Urinary bladder (tissue), 4 donors: Measurements from ENCODE around the gene ALG13. TPM values are rescaled to one million over a fixed set of nuclear protein-coding genes. Genes with fewer than 3 reads are reported as not detected.
"Not testable (repeated sequence)": the region's sequence is repeated elsewhere in the genome, so short reads cannot be mapped to it uniquely, and the experiment has no call there.

Source experiments
- DNase-seq: peaks from one replicate; pipeline ENCODE4 v3.0.0-alpha.2; 2015; ENCODE audit errors: extremely low spot score
- H3K27ac ChIP-seq: one replicate; pipeline ENCODE4 v1.5.1; 2013; ENCODE audit warnings: low read depth, mild to moderate bottlenecking, moderate library complexity
- H3K36me3 ChIP-seq: one replicate; pipeline ENCODE4 v1.6.1; 2013; ENCODE audit warnings: mild to moderate bottlenecking, moderate library complexity; ENCODE audit not compliant: insufficient read depth
- H3K4me1 ChIP-seq: one replicate; pipeline ENCODE4 v1.6.1; 2013; ENCODE audit warnings: mild to moderate bottlenecking, moderate library complexity; ENCODE audit not compliant: insufficient read depth
- H3K4me3 ChIP-seq: one replicate; pipeline ENCODE4 v1.5.1; 2013; ENCODE audit warnings: low read depth, low read length
- WGBS: extraction: QIAGEN DNeasy Blood & Tissue Kit; methylation state at CpG from one replicate; pipeline ENCODE4 v1.1.7; 2013; 5-methylcytosine and 5-hydroxymethylcytosine counted together
- polyA plus RNA-seq: library from polyadenylated mRNA; stranded (reverse); fragments of 200-250 nt; gene quantifications from one replicate; pipeline ENCODE4 v1.2.3, GENCODE V29; 2013
- total RNA-seq: library from RNA; depleted of rRNA; stranded (reverse); fragments of >200 nt; gene quantifications from one replicate; pipeline ENCODE4 v1.2.3, GENCODE V29; 2014
- donor health status: healthy with polysubstance abuse.
- donor health status: healthy.

The ALG13 gene
- total RNA-seq (90.7 TPM), polyA plus RNA-seq (27.7 TPM)

- Histone ChIP-seq H3K4me3 (peak within 1 kb of the TSS; percentile 53), H3K27ac (peak within 1 kb of the TSS; percentile 97), H3K36me3 (no peaks in the 10 kb centered on the region), H3K4me1 (no peaks in the 10 kb centered on the region)
- under 1% methylated on average over 69 of the region's 69 CpGs for WGBS
- DNase-seq = peak; percentile 75
Measured at GRCh38 chrX:111680988-111681779, at the start of gene ALG13. Gene ALG13, plus strand, starts transcription at chrX:111681170. Its CDS starts 49 bp downstream, at chrX:111681219.

DNA sequence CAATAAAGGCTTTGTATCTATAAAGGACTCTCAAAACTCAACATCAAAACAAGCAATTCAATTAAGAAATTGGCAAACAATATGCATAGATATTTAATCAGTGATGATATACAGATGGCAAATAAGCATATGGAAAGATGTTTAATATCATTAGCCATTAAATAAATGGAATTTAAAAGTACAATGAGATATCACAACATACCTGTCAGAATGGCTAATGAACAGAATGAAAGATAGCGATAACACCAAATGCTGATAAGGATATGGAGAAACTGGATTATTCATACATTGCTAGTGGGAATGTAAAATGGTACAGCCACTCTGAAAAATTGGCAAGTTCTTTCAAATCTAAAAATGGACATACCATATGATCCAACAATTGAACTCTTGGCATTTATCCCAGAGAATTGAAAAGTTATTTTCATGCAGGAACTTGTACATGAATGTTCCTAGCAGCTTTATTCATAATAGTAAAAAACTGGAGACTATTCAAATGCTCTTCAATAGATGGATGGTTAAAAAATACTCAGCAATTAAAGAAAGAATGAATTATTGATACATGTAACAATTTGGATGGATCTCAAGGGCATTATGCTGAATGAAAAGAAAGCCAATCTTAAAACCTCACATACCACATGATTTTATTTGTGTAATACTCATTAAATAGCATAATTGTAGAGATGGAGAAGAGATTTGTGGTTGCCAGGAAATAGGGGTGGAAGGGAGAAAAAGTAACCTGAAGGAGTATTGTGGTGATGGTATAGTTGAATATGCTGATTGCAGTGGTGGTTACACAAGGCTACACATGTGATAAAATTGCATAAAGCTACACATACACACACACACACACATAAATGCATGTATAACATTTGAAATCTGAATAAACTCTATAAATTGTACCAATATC is 45.9 kb upstream of the ALG13 start:
- 85% methylated on average over 1 of the region's 1 CpG for WGBS

GRCh38 chrX:111641969-111642368 is 39.0 kb upstream of the ALG13 start:
- no peak for DNase-seq
- Histone ChIP-seq H3K27ac (no peak overlapping the region), H3K4me3 (no peak overlapping the region), H3K4me1 (no peaks in the 10 kb centered on the region), H3K36me3 (no peaks in the 10 kb centered on the region)
- WGBS = 90% methylated on average over 3 of the region's 3 CpGs

More for the DNA sequence above, 45.9 kb upstream of the ALG13 start:
- Histone ChIP-seq H3K4me1 (no peaks in the 10 kb centered on the region), H3K36me3 (no peaks in the 10 kb centered on the region), H3K4me3 (no peak overlapping the region), H3K27ac (no peak overlapping the region)
- no peak for DNase-seq

DNA sequence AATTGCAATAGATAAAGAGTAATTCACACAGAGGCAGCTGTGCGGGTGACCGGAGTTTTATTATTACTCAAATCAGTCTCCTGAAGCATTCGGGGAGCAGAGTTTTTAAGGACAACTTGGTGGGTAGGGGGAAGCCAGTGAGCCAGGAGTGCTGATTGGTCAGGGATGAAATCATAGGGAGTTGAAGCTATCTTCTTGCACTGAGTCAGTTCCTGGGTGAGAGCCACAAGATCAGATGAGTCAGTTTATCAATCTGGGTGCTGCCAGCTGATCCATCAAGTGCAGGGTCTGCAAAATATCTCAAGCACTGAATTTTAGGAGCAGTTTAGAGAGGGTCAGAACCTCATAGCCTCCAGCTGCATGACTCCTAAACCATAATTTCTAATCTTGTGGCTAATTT is 35.8 kb upstream of the ALG13 start:
- not testable (repeated sequence) for H3K36me3 ChIP-seq, H3K27ac ChIP-seq, H3K4me3 ChIP-seq, DNase-seq, H3K4me1 ChIP-seq
- WGBS = 71% methylated on average over 3 of the region's 3 CpGs

- no peak for DNase-seq
- Histone ChIP-seq H3K4me1 (no peaks in the 10 kb centered on the region), H3K4me3 (no peak overlapping the region), H3K36me3 (no peaks in the 10 kb centered on the region), H3K27ac (no peak overlapping the region)
Measured at GRCh38 chrX:111645607-111646006, 35.4 kb upstream of the ALG13 start.

DNA sequence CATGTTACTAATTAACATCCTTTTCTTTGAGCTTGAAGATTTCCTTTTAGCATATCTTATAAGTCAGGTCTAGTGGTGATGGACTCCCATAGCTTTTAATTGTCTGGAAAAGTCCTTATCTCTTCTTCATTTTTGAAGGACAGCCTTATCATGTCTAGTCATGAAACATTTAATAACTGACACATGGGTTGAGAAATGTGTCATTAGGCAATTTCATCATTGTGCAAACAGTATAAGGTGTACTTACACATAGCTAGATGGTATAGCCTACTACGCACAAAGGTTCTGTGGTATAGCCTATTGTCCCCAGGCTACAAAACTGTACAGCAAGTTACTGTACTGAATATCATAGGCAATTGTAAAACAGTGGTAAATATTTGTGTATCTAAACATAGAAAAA is 34.5 kb upstream of the ALG13 start:
- no peak for DNase-seq
- WGBS = 94% methylated on average over 1 of the region's 1 CpG
- no peak overlapping the region for H3K4me3 ChIP-seq
- H3K4me1 ChIP-seq = no peaks in the 10 kb centered on the region
- H3K27ac ChIP-seq = no peak overlapping the region
- no peaks in the 10 kb centered on the region for H3K36me3 ChIP-seq

GRCh38 chrX:111648802-111649201 is 32.2 kb upstream of the ALG13 start:
- Histone ChIP-seq H3K4me1 (no peaks in the 10 kb centered on the region), H3K36me3 (no peaks in the 10 kb centered on the region), H3K4me3 (no peak overlapping the region), H3K27ac (no peak overlapping the region)
- WGBS = 95% methylated on average over 3 of the region's 3 CpGs
- no peak for DNase-seq

DNA sequence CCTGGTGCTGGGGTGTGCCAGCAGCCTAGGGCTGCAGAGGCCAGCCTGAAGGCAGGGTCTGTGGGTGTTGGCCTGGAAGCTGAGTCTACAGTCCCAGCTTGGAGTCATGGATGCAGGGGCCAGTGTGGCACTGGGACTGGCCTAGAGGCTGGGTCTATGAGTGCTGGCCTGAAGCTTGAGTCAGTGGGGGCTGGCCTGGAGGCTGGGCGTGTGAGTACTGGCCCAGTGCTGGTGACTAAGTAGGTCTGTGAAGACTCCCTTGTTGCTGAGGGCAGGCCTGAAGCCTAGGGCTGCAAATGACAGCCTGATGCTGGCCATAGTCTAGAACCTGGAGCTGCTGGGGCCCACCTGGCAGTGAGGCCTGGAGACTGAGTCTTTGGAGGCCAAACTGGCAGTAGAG is 31.3 kb upstream of the ALG13 start:
- Histone ChIP-seq H3K4me3 (no peak overlapping the region), H3K36me3 (no peaks in the 10 kb centered on the region), H3K27ac (no peak overlapping the region), H3K4me1 (no peaks in the 10 kb centered on the region)
- DNase-seq = no peak
- 88% methylated on average over 1 of the region's 1 CpG for WGBS

DNA sequence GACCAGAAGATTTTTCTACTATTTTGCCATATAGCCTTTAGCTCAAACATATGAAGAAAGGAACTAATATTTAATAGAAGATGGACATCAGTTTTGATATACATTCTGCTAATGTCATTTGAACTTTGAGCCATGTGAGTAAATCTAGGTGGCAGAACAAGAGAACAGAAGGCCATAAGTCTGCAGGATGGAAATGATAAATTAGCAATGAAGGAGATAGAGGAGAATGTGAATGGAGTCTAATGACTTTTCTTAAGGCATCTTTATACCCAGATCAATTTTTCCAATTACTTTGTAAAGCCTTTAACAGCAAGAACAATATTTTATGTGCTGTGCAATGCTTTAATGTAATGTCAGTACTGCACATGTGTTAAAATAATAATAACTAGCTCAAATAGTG is 30.1 kb upstream of the ALG13 start:
- Histone ChIP-seq H3K4me3 (no peak overlapping the region), H3K27ac (no peak overlapping the region), H3K4me1 (no peaks in the 10 kb centered on the region), H3K36me3 (no peaks in the 10 kb centered on the region)
- no peak for DNase-seq

DNA sequence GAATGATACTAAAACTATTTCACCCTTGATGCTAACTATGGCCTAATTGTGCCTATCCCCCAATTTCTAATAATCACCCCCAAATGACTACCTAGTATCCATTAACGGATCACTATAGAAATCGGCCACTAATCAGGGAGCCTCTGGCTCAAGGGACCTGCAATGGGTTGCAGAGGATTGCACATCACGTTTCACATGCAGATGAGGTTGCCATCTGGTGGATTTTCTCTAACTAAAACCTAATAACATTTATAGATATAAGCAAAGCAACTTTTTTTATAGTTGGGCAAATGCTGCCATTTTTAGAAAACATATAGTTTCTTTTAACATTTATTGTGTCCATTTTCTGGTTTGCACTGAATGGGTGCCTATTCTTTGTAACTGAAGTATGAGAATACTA is 28.3 kb upstream of the ALG13 start:
- Histone ChIP-seq H3K4me1 (no peaks in the 10 kb centered on the region), H3K27ac (no peak overlapping the region), H3K4me3 (no peak overlapping the region), H3K36me3 (no peaks in the 10 kb centered on the region)
- 30% methylated on average over 3 of the region's 3 CpGs for WGBS
- no peak for DNase-seq

- DNase-seq = no peak
- 100% methylated on average over 1 of the region's 1 CpG for WGBS
- no peak overlapping the region for H3K27ac ChIP-seq
- H3K4me1 ChIP-seq = no peaks in the 10 kb centered on the region
- no peaks in the 10 kb centered on the region for H3K36me3 ChIP-seq
- H3K4me3 ChIP-seq = no peak overlapping the region
Measured at GRCh38 chrX:111661241-111661640, 19.7 kb upstream of the ALG13 start.

DNA sequence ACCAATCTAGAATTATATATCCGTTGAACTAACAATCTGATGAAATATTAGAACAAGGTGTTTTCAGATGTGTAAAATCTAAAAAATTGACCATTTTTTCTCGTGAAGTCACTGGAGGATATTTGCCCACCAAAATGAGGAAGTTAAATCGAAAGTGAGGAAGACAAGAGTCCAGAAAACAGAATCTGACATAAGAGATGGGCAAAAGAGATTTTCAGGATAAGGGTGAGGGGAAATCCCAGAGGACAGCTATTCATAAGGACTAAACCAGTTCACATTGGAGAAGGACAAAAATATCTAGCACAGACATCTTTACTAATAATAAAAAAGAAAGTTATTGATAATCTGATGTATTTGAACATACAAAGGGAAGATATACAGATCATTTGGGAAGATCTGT is 18.7 kb upstream of the ALG13 start:
- Histone ChIP-seq H3K4me1 (no peaks in the 10 kb centered on the region), H3K4me3 (no peak overlapping the region), H3K36me3 (no peaks in the 10 kb centered on the region), H3K27ac (no peak overlapping the region)
- no peak for DNase-seq
- WGBS = 75% methylated on average over 3 of the region's 3 CpGs

DNA sequence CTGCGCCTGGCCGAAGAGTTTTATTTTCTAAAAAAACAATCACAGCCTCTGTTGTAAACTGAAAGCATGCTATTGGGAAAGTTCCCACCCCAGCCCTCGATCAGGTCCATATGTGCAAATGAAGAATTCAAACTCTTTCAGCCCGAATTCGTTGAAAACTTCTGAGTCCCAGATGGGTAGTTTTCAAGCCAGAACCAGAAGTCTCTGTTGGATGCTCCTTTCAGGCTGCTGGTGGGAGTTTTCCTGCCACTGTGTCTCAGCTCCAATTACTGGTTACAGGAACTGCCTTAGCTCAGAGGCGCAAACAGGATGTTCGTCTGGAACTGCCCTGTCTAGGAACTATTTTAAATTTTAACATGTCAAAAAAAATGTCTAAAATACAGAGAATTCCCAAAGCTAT is 9.3 kb upstream of the ALG13 start:
- DNase-seq = no peak
- Histone ChIP-seq H3K36me3 (no peaks in the 10 kb centered on the region), H3K4me1 (no peaks in the 10 kb centered on the region), H3K27ac (no peak overlapping the region), H3K4me3 (no peak overlapping the region)
- WGBS = 63% methylated on average over 7 of the region's 7 CpGs

DNA sequence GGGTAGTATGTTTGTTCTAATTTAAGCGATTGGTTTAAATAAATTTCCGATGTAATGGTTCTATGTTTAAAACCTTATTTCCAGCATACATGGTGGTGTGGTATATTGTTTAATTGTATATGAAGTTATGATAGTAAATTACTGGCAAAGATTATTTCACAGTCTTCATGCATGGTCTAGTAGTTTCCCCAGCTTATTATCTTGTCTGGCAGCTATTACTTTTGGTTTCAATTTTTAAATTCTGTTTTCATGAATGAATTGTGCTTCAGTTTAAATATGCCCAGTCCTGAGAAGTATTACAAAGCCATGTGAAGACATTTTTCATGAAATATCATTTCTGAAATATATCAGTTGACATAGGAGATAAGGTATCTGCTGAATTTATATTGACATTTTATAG is 6.3 kb downstream of the ALG13 start:
- WGBS = 97% methylated on average over 2 of the region's 2 CpGs
- no peak for DNase-seq
- Histone ChIP-seq H3K4me1 (no peaks in the 10 kb centered on the region), H3K36me3 (no peaks in the 10 kb centered on the region), H3K4me3 (no peak overlapping the region), H3K27ac (no peak overlapping the region)
